ENCODE data around the gene ADAM12.

ADAM12 gene

GRCh38 chr10:126143117-126143516, 245.2 kb downstream of the ADAM12 start:
- no peak for DNase-seq (ENCODE audit: low spot score)

GRCh38 chr10:126140746-126141273, 247.5 kb downstream of the ADAM12 start:
- DNase-seq (ENCODE audit: low spot score): no peak

GRCh38 chr10:126137562-126138221, 250.6 kb downstream of the ADAM12 start:
- no peak for DNase-seq (ENCODE audit: low spot score)

- no peak for DNase-seq (ENCODE audit: low spot score)
These were observed 252.2 kb downstream of the ADAM12 start for GRCh38 chr10:126135941-126136595.

- no peak for DNase-seq (ENCODE audit: low spot score)
These were observed 253.1 kb downstream of the ADAM12 start for GRCh38 chr10:126135177-126135576.

GRCh38 chr10:126133906-126134656, 254.2 kb downstream of the ADAM12 start:
- DNase-seq (ENCODE audit: low spot score): no peak

- DNase-seq (ENCODE audit: low spot score): no peak
These were observed 255.1 kb downstream of the ADAM12 start for GRCh38 chr10:126133082-126133620.

GRCh38 chr10:126131341-126131740, 256.9 kb downstream of the ADAM12 start:
- no peak for DNase-seq (ENCODE audit: low spot score)

- DNase-seq (ENCODE audit: low spot score): no peak
These were observed 258.0 kb downstream of the ADAM12 start for GRCh38 chr10:126130271-126130710.

- DNase-seq (ENCODE audit: low spot score): no peak
These were observed 259.3 kb downstream of the ADAM12 start for GRCh38 chr10:126129026-126129425.

GRCh38 chr10:126128581-126128980, 259.7 kb downstream of the ADAM12 start:
- DNase-seq (ENCODE audit: low spot score): no peak

GRCh38 chr10:126127481-126128029, 260.7 kb downstream of the ADAM12 start:
- no peak for DNase-seq (ENCODE audit: low spot score)

GRCh38 chr10:126126866-126127265, 261.4 kb downstream of the ADAM12 start:
- no peak for DNase-seq (ENCODE audit: low spot score)

GRCh38 chr10:126126023-126126422, 262.3 kb downstream of the ADAM12 start:
- DNase-seq (ENCODE audit: low spot score): no peak

- DNase-seq (ENCODE audit: low spot score): no peak
These were observed 263.5 kb downstream of the ADAM12 start for GRCh38 chr10:126124668-126125349.

GRCh38 chr10:126124046-126124445, 264.2 kb downstream of the ADAM12 start:
- no peak for DNase-seq (ENCODE audit: low spot score)

- DNase-seq (ENCODE audit: low spot score): no peak
These were observed 264.8 kb downstream of the ADAM12 start for GRCh38 chr10:126123466-126123865.

- DNase-seq (ENCODE audit: low spot score): no peak
These were observed 265.4 kb downstream of the ADAM12 start for GRCh38 chr10:126122881-126123280.

GRCh38 chr10:126119599-126119998, 268.7 kb downstream of the ADAM12 start:
- DNase-seq (ENCODE audit: low spot score): no peak

GRCh38 chr10:126118476-126118875, 269.8 kb downstream of the ADAM12 start:
- DNase-seq (ENCODE audit: low spot score): no peak

- no peak for DNase-seq (ENCODE audit: low spot score)
These were observed 271.1 kb downstream of the ADAM12 start for GRCh38 chr10:126117196-126117595.

GRCh38 chr10:126115886-126116285, 272.4 kb downstream of the ADAM12 start:
- no peak for DNase-seq (ENCODE audit: low spot score)
